K562 (cell line): ENCODE data around the gene PACRG. TPM values are rescaled to one million over a fixed set of nuclear protein-coding genes. Genes with fewer than 3 reads are reported as not detected.

Experiments
- ASH1L ChIP-seq: fragments of 450-650 bp; IDR thresholded peaks from 2 replicates; pipeline ENCODE4 v1.6.1; 2018; ENCODE audit warnings: borderline replicate concordance, mild to moderate bottlenecking, low read depth; ENCODE audit not compliant: partially characterized antibody
- KDM2B ChIP-seq: fragments of 250-450 bp; sonication (Bioruptor Pico); IDR thresholded peaks from 2 replicates; pipeline ENCODE4 v1.8.0; 2021; ENCODE audit warnings: mild to moderate bottlenecking, moderate library complexity
- MBD1 ChIP-seq: fragments of 250-450 bp; sonication (Bioruptor Pico); IDR thresholded peaks from 2 replicates; pipeline ENCODE4 v1.8.0; 2022; ENCODE audit warnings: inconsistent platforms
- MGA ChIP-seq: fragments of 450-650 bp; IDR thresholded peaks from 2 replicates; pipeline ENCODE4 v1.6.1; 2016; ENCODE audit warnings: mild to moderate bottlenecking, moderate library complexity
- SMARCB1 ChIP-seq: IDR thresholded peaks from 2 replicates; pipeline ENCODE4 v1.6.1; 2011; ENCODE audit warnings: improper control_type of control experiment, low read depth; ENCODE audit not compliant: insufficient read length
- SNAPC5 ChIP-seq: fragments of 250-450 bp; sonication (Bioruptor Pico); IDR thresholded peaks from 2 replicates; pipeline ENCODE4 v1.8.0; 2021; ENCODE audit warnings: moderate library complexity, mild to moderate bottlenecking, inconsistent platforms
- ZNF174 ChIP-seq: fragments of 250-450 bp; sonication (Bioruptor Pico); IDR thresholded peaks from 2 replicates; pipeline ENCODE4 v1.4.0; 2020; ENCODE audit warnings: mild to moderate bottlenecking
- polyA plus RNA-seq, 8 experiments: library from polyadenylated mRNA; depleted of rRNA in 4 of 8; stranded (reverse) in 5 of 8; unstranded in 3 of 8; fragments of >200 nt; fragmentation: Nextera tagmentation in 2 of 8; fragmentation: Illumina TruSeq in 1 of 8; extraction: Ambion mirVana in 2 of 8; extraction: Trizol in 1 of 8; gene quantifications; 2 replicates each; pipeline versions ENCODE4 v1.2.1 to v1.2.3, GENCODE V29; 2011 to 2014; ENCODE audit warnings: inconsistent platforms in 1 of 8, missing spikeins in 1 of 8
- total RNA-seq, 7 experiments: library from RNA; depleted of rRNA in 6 of 7; stranded (reverse); fragments of >200 nt in 6 of 7; fragmentation: Illumina TruSeq in 2 of 7; extraction: Trizol in 2 of 7; gene quantifications; 2 replicates each; pipeline versions ENCODE4 v1.2.1 to v1.2.3, GENCODE V29; 2011 to 2021; ENCODE audit warnings: low replicate concordance in 1 of 7

The PACRG gene
- total and polyA plus RNA-seq, 9 of the 15 experiments (the other 6 are each of a cell fraction or from before 2014, with no cell fraction given), result 0.04 TPM; not detected in 8

GRCh38 chr6:162679681-162680080 is 48.1 kb upstream of the PACRG start (continued):
- TF ChIP-seq SNAPC5 (CRISPR knock-in tag), result no peak
- no peak for TF ChIP-seq SMARCB1
- no peak for TF ChIP-seq KDM2B (CRISPR knock-in tag)
- TF ChIP-seq MBD1 (CRISPR knock-in tag), result no peak
- no peak for TF ChIP-seq MGA
- TF ChIP-seq ZNF174 (CRISPR knock-in tag), result no peak
- no peak for TF ChIP-seq ASH1L
